Keratinocyte (primary cell): ENCODE measurements around the gene DR1. TPM values are rescaled to one million over a fixed set of nuclear protein-coding genes. Genes with fewer than 3 reads are reported as not detected.
"Not testable (repeated sequence)": the region's sequence is repeated elsewhere in the genome, so short reads cannot be mapped to it uniquely, and the experiment has no call there.

Experiments
- DNase-seq: peaks from one replicate; pipeline ENCODE4 v3.0.0-alpha.2; 2011; ENCODE audit warnings: low read depth, missing footprints, low spot score
- FAIRE-seq: peaks from 2 replicates; lab custom pipeline; 2011; peaks lifted over from hg19 to GRCh38; lab: Jason Lieb, UNC
- H2AFZ ChIP-seq: 2 replicates; pipeline ENCODE4 v1.6.0; 2012; ENCODE audit warnings: low read length, control low read depth, inconsistent platforms; ENCODE audit not compliant: control insufficient read depth
- H3K27ac ChIP-seq: 2 replicates; pipeline ENCODE4 v1.5.1; 2011; ENCODE audit warnings: low read length; ENCODE audit not compliant: control insufficient read depth, insufficient read depth
- H3K27me3 ChIP-seq: 3 replicates; pipeline ENCODE4 v1.6.0; 2011; ENCODE audit warnings: low read length; ENCODE audit not compliant: control insufficient read depth, insufficient read depth; ENCODE audit errors: extremely low read depth
- H3K36me3 ChIP-seq, 2 experiments: 2 replicates in 1 of 2; 3 replicates in 1 of 2; pipeline ENCODE4 v1.5.1; 2011; ENCODE audit warnings: low read length in 2 of 2, mild to moderate bottlenecking in 1 of 2; ENCODE audit not compliant: control insufficient read depth in 2 of 2, insufficient read depth in 2 of 2; ENCODE audit errors: extremely low read depth in 1 of 2
- H3K4me1 ChIP-seq: 3 replicates; pipeline ENCODE4 v1.5.1; 2011; ENCODE audit warnings: low read length; ENCODE audit not compliant: control insufficient read depth, insufficient read depth; ENCODE audit errors: extremely low read depth
- H3K4me2 ChIP-seq: 3 replicates; pipeline ENCODE4 v1.6.0; 2011; ENCODE audit warnings: low read depth, low read length; ENCODE audit not compliant: control insufficient read depth, insufficient read depth; ENCODE audit errors: extremely low read depth
- H3K4me3 ChIP-seq, 3 experiments: fragments of 200-600 bp in 1 of 3; sonication (generic) in 1 of 3; 2 replicates in 2 of 3; 3 replicates in 1 of 3; pipeline ENCODE4 v1.5.1; 2011 to 2016; ENCODE audit warnings: low read length in 3 of 3, mild to moderate bottlenecking in 3 of 3, control low read depth in 2 of 3, inconsistent platforms in 1 of 3, low read depth in 1 of 3, mixed read lengths in 1 of 3, mixed run types in 1 of 3, moderate library complexity in 1 of 3; ENCODE audit not compliant: control insufficient read depth in 2 of 3, insufficient read depth in 2 of 3; ENCODE audit errors: extremely low read depth in 1 of 3
- H3K79me2 ChIP-seq: 2 replicates; pipeline ENCODE4 v1.6.0; 2012; ENCODE audit warnings: low read length; ENCODE audit not compliant: control insufficient read depth, insufficient read depth
- H3K9ac ChIP-seq: 3 replicates; pipeline ENCODE4 v1.6.0; 2011; ENCODE audit warnings: low read length; ENCODE audit not compliant: control insufficient read depth, insufficient read depth; ENCODE audit errors: extremely low read depth
- H3K9me1 ChIP-seq: 3 replicates; pipeline ENCODE4 v1.6.0; 2011; ENCODE audit warnings: low read length; ENCODE audit not compliant: control insufficient read depth, insufficient read depth; ENCODE audit errors: extremely low read depth
- H3K9me3 ChIP-seq: 2 replicates; pipeline ENCODE4 v1.5.1; 2012; ENCODE audit warnings: low read depth, low read length; ENCODE audit not compliant: control insufficient read depth
- H4K20me1 ChIP-seq: 3 replicates; pipeline ENCODE4 v1.6.0; 2011; ENCODE audit warnings: low read length; ENCODE audit not compliant: control insufficient read depth, insufficient read depth; ENCODE audit errors: extremely low read depth
- CTCF ChIP-seq, 3 experiments: IDR thresholded peaks in 1 of 3; conservative IDR thresholded peaks in 1 of 3; optimal IDR thresholded peaks in 1 of 3; 2 replicates in 2 of 3; 3 replicates in 1 of 3; pipeline versions ENCODE3 to v1.5.1; 2011; ENCODE audit warnings: low read length in 3 of 3, mild to moderate bottlenecking in 3 of 3, moderate library complexity in 2 of 3, control low read depth in 1 of 3, inconsistent platforms in 1 of 3; ENCODE audit not compliant: insufficient read depth in 2 of 3; ENCODE audit errors: extremely low read depth in 1 of 3
- EZH2 ChIP-seq: IDR thresholded peaks from one replicate; pipeline ENCODE4 v1.6.1; 2012; ENCODE audit warnings: inconsistent platforms, mild to moderate bottlenecking, low read length, moderate library complexity
- dilution Hi-C: fragments of 300-500 bp; cut with MboI; formaldehyde crosslinking; loops from one replicate; pipeline ENCODE4 v1.7.0; 2020; ENCODE audit warnings: low sequenced_read_pairs; ENCODE audit not compliant: extremely low pct_ligation_motif_present
- polyA plus RNA-seq, 5 experiments: library from polyadenylated mRNA; depleted of rRNA in 3 of 5; stranded (reverse) in 3 of 5; stranded (forward) in 1 of 5; unstranded in 1 of 5; fragments of >200 nt; gene quantifications; 1 replicate in 1 of 5; 2 replicates in 3 of 5; 3 replicates in 1 of 5; pipeline versions ENCODE4 v1.2.1 to v1.2.3, GENCODE V29; 2011 to 2012; ENCODE audit warnings: missing spikeins in 2 of 5, low read depth in 1 of 5, low replicate concordance in 1 of 5

Gene DR1
- polyA plus RNA-seq, 1 donor (not counting 4 experiments of a cell fraction or from before 2014, with no cell fraction given) = 47.9 TPM

DNA sequence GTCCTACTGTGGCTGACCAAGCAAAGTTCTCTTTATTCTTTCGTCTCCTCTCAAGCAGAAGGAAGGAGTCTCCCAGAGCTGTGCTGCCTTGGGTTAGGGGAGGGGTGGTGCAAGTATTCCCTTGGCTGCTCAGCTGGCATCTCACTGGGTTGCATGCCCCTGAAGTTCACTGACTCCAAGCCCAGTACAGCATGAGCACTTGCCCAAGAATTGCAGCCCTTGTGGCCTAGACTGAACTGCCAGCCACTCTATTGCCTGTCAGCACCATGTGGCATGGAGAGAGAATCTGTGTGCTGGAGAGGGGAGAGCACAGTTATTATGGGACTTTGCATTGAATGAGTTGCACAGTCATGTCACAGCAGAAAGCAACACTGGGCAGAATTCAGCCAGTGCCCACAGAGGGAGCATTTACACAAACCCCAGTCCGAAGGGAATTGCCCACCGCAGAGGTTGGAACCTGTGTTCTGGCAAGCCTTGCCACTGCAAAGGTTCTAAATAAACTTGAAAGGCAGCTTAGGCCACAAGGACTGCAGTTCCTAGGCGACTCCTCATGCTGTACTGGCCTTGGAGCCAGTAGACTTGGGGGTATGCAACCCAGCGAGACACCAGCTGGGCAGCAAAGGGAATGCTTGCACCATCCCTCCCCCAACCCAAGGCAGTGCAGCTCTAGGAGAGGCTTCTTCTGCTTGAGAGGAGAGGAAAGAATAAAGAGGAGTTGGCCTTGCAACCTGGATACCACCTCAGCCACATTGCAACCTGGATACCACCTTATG is 28.8 kb downstream of the DR1 start:
- Histone ChIP-seq H3K27me3 (no peaks in the 10 kb centered on the region), H3K9ac (no peak overlapping the region), H3K4me2 (no peak overlapping the region), H3K36me3 (no peaks in the 10 kb centered on the region), H3K9me1 (no peaks in the 10 kb centered on the region), H3K79me2 (no peaks in the 10 kb centered on the region), H3K4me1 (no peaks in the 10 kb centered on the region), H4K20me1 (no peaks in the 10 kb centered on the region), H3K9me3 (no peaks in the 10 kb centered on the region), H2AFZ (no peak overlapping the region), H3K27ac (no peak overlapping the region), H3K4me3 (no peak overlapping the region)
- dilution Hi-C loops = no loop called here
- FAIRE-seq (no peak), DNase-seq (no peak)
- TF ChIP-seq EZH2 (no peak), CTCF (optimal IDR thresholded peaks at IDR 0.05 in 1 of 3, IDR thresholded peaks at IDR 0.05 in 1 of 3, conservative IDR thresholded peaks at IDR 0.05 in 1 of 3; ENCODE audit: extremely low read depth in 1 of 3, insufficient read depth in 2 of 3, low read length in 3 of 3) (no peak)

DNA sequence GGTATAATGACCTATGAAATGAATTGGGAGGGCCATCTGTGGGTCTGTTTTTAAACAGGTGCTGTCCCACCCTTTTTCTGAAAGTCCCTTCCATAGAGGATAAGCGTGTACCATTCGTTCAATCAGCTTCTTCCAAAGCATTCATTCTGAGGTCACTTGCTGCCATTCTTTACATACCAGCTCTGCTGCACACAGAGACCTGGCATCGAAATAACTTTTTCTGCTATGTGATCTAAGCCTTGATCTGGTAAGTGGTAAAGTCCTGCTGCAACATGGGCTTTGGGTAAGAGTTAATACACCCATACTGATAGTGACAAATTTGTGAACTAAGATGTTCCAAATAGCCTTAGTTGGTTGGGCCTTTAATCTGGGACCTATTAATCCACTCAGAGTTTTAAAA is 38.9 kb downstream of the DR1 start:
- FAIRE-seq (no peak), DNase-seq (no peak)
- no peaks in the 10 kb centered on the region for H3K36me3 ChIP-seq
- no peaks in the 10 kb centered on the region for H4K20me1 ChIP-seq
- no peak overlapping the region for H3K9ac ChIP-seq
- no peaks in the 10 kb centered on the region for H3K9me1 ChIP-seq
- H3K79me2 ChIP-seq = no peaks in the 10 kb centered on the region
- TF ChIP-seq CTCF (optimal IDR thresholded peaks at IDR 0.05 in 1 of 3, IDR thresholded peaks at IDR 0.05 in 1 of 3, conservative IDR thresholded peaks at IDR 0.05 in 1 of 3; ENCODE audit: extremely low read depth in 1 of 3, insufficient read depth in 2 of 3, low read length in 3 of 3) (no peak), EZH2 (no peak)
- H3K27me3 ChIP-seq = no peaks in the 10 kb centered on the region
- H3K4me2 ChIP-seq = no peak overlapping the region
- peaks cover 3% of the 10 kb centered on the region for H3K9me3 ChIP-seq
- H3K4me3 ChIP-seq = no peak overlapping the region
- H3K4me1 ChIP-seq = no peaks in the 10 kb centered on the region
- no peak overlapping the region for H2AFZ ChIP-seq
- no peak overlapping the region for H3K27ac ChIP-seq
- dilution Hi-C loops = no loop called here

- H3K27me3 ChIP-seq, FAIRE-seq, dilution Hi-C loops, H3K4me1 ChIP-seq, H3K4me3 ChIP-seq, H3K36me3 ChIP-seq, DNase-seq, H3K9me3 ChIP-seq, H3K27ac ChIP-seq, H2AFZ ChIP-seq, H3K79me2 ChIP-seq, H3K4me2 ChIP-seq, H3K9ac ChIP-seq, H4K20me1 ChIP-seq, H3K9me1 ChIP-seq: not testable (repeated sequence)
These were observed 40.6 kb downstream of the DR1 start for GRCh38 chr1:93386268-93386667.
